Fibroblast of lung (primary cell): ENCODE measurements around the gene ADAM15. TPM values are rescaled to one million over a fixed set of nuclear protein-coding genes. Genes with fewer than 3 reads are reported as not detected.

Source experiments
- DNase-seq, 2 donors: peaks; one replicate each; pipeline versions ENCODE4 v3.0.0 to v3.0.0-alpha.2; 2010; ENCODE audit warnings: low read depth in 2 of 2
- H2AFZ ChIP-seq: 2 replicates; pipeline ENCODE4 v1.5.1; 2012; ENCODE audit warnings: low read length, control low read depth, inconsistent platforms
- H3K27ac ChIP-seq: 2 replicates; pipeline ENCODE4 v1.5.1; 2011; ENCODE audit warnings: low read length, control low read depth; ENCODE audit not compliant: insufficient read depth
- H3K27me3 ChIP-seq: 2 replicates; pipeline ENCODE4 v1.5.1; 2011; ENCODE audit warnings: mild to moderate bottlenecking, low read length; ENCODE audit not compliant: control insufficient read depth, insufficient read depth
- H3K36me3 ChIP-seq: 2 replicates; pipeline ENCODE4 v1.5.1; 2011; ENCODE audit warnings: low read length; ENCODE audit not compliant: control insufficient read depth, insufficient read depth
- H3K4me1 ChIP-seq: 2 replicates; pipeline ENCODE4 v1.5.1; 2011; ENCODE audit warnings: low read length; ENCODE audit not compliant: control insufficient read depth, insufficient read depth; ENCODE audit errors: extremely low read depth
- H3K4me2 ChIP-seq: 2 replicates; pipeline ENCODE4 v1.5.1; 2011; ENCODE audit warnings: low read length, control low read depth; ENCODE audit not compliant: insufficient read depth; ENCODE audit errors: extremely low read depth
- H3K4me3 ChIP-seq, 4 experiments: fragments of 200-600 bp in 1 of 4; sonication (generic) in 1 of 4; replicated peaks in 1 of 4; 2 replicates each; pipeline ENCODE4 v1.5.1; 2011 to 2016; ENCODE audit warnings: low read length in 4 of 4, low read depth in 3 of 4, mild to moderate bottlenecking in 3 of 4, control low read depth in 2 of 4, inconsistent platforms in 1 of 4, mixed read lengths in 1 of 4; ENCODE audit not compliant: insufficient read depth in 1 of 4; ENCODE audit errors: control extremely low read depth in 1 of 4
- H3K79me2 ChIP-seq: 2 replicates; pipeline ENCODE4 v1.5.1; 2012; ENCODE audit warnings: mild to moderate bottlenecking, low read length, inconsistent platforms; ENCODE audit not compliant: control insufficient read depth, insufficient read depth
- H3K9ac ChIP-seq: 2 replicates; pipeline ENCODE4 v1.5.1; 2011; ENCODE audit warnings: mild to moderate bottlenecking, low read length, control low read depth; ENCODE audit not compliant: insufficient read depth
- H3K9me3 ChIP-seq: 2 replicates; pipeline ENCODE4 v1.5.1; 2012; ENCODE audit warnings: low read depth, low read length; ENCODE audit not compliant: control insufficient read depth, insufficient read depth
- H4K20me1 ChIP-seq: 2 replicates; pipeline ENCODE4 v1.5.1; 2011; ENCODE audit warnings: low read length; ENCODE audit not compliant: control insufficient read depth, insufficient read depth; ENCODE audit errors: extremely low read depth
- EZH2 ChIP-seq: IDR thresholded peaks from 2 replicates; pipeline ENCODE4 v1.5.1; 2012; ENCODE audit warnings: low read length, control low read depth, mild to moderate bottlenecking; ENCODE audit errors: missing control alignments
- polyA plus RNA-seq, 2 donors: library from polyadenylated mRNA; depleted of rRNA in 1 of 2; stranded (reverse) in 1 of 2; unstranded in 1 of 2; fragments of >200 nt; gene quantifications; 2 replicates each; pipeline ENCODE4 v1.2.1, GENCODE V29; 2011 to 2012; ENCODE audit warnings: missing spikeins in 1 of 2
- total RNA-seq: library from RNA; depleted of rRNA; stranded (reverse); fragments of >200 nt; gene quantifications from 2 replicates; pipeline ENCODE4 v1.2.1, GENCODE V29; 2014
- TF ChIP-seq, protein P1 (sequence below), 2 donors: IDR thresholded peaks in 1 of 2; conservative IDR thresholded peaks in 1 of 2; 1 replicate in 1 of 2; 2 replicates in 1 of 2; pipeline ENCODE4 v1.5.1; 2011 to 2012; ENCODE audit warnings: low read length in 2 of 2, control low read depth in 1 of 2, inconsistent platforms in 1 of 2, low read depth in 1 of 2, mild to moderate bottlenecking in 1 of 2

Gene ADAM15
- total and polyA plus RNA-seq, 2 donors (not counting 1 experiment from before 2014, with no cell fraction given): 19.5 to 58.5 TPM

DNA sequence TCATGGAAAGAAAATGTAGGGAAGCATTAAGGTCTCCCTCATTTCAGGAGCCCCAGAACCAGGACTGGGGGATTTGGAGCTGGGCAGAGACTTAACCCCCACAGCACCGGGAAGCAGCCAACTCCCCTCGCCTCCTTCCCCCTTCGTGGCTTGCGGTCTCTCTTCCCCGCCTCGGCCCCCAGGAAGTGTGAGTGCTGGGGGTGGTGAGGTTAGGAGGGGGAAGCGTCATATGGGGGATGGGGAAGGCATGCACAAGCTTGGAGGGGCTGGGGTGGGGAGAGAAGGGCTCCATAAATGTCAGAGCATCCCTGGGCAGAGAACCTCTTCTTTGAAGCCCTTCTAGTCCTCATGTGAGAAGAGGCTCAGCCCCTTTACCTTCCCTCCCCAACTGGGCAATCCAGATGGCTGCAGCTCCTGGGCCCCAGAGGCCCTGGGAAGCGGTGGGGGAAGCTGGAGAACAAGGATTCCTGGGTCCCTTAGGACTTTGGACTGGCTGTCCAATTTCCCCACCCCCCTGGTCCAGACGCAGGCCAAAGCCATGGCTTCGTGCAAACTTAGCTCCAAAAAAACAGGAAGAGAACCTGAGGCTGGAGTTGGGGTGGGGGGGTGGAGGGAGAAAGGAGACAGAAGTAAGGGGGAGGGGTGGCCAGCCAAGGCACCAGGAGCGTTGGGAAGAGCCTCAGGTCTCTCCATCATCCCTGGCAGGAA lies 40.8 kb upstream of the ADAM15 start:
- H3K4me3 ChIP-seq: no peak overlapping the region
- H3K27me3 ChIP-seq: no peaks in the 10 kb centered on the region
- TF ChIP-seq, protein P1, sequence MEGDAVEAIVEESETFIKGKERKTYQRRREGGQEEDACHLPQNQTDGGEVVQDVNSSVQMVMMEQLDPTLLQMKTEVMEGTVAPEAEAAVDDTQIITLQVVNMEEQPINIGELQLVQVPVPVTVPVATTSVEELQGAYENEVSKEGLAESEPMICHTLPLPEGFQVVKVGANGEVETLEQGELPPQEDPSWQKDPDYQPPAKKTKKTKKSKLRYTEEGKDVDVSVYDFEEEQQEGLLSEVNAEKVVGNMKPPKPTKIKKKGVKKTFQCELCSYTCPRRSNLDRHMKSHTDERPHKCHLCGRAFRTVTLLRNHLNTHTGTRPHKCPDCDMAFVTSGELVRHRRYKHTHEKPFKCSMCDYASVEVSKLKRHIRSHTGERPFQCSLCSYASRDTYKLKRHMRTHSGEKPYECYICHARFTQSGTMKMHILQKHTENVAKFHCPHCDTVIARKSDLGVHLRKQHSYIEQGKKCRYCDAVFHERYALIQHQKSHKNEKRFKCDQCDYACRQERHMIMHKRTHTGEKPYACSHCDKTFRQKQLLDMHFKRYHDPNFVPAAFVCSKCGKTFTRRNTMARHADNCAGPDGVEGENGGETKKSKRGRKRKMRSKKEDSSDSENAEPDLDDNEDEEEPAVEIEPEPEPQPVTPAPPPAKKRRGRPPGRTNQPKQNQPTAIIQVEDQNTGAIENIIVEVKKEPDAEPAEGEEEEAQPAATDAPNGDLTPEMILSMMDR (conservative IDR thresholded peaks at IDR 0.05 in 1 of 2, IDR thresholded peaks at IDR 0.05 in 1 of 2; ENCODE audit: low read depth in 1 of 2, low read length in 2 of 2): no peak
- no peak for TF ChIP-seq EZH2
- peaks cover 2% of the 10 kb centered on the region for H3K79me2 ChIP-seq
- no peaks in the 10 kb centered on the region for H3K36me3 ChIP-seq
- no peak for DNase-seq
- H3K9ac ChIP-seq: no peak overlapping the region
- H3K9me3 ChIP-seq: no peaks in the 10 kb centered on the region
- no peak overlapping the region for H3K4me2 ChIP-seq
- H3K4me1 ChIP-seq: peaks cover 4% of the 10 kb centered on the region
- H2AFZ ChIP-seq: no peak overlapping the region
- no peak overlapping the region for H3K27ac ChIP-seq
- no peaks in the 10 kb centered on the region for H4K20me1 ChIP-seq

DNA sequence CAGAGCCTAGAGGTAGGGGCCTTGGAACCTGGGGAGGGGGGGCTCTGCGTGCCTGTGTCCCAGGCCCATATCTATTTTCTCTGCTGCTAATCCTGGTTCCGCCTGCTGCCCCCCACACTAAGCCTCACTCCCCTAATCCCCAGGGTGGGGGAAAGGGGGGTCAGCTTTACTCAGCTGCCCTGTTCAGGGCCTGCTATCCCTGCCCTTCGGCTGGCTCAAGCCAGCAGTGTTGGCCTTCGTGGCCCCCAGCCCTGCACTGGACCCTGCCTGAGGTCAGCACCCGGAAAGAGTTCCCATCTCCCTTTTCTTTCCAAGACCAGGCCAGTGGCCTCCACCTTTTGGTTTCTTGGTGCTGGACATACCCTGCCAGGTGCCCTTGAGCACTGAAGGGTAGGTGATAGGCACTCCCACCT lies 40.1 kb upstream of the ADAM15 start:
- no peak for TF ChIP-seq EZH2
- TF ChIP-seq, protein P1 (conservative IDR thresholded peaks at IDR 0.05 in 1 of 2, IDR thresholded peaks at IDR 0.05 in 1 of 2; ENCODE audit: low read depth in 1 of 2, low read length in 2 of 2): no peak
- Histone ChIP-seq H2AFZ (no peak overlapping the region), H3K4me1 (peaks cover 2% of the 10 kb centered on the region), H3K9me3 (no peaks in the 10 kb centered on the region), H3K9ac (no peak overlapping the region), H3K79me2 (peaks cover 2% of the 10 kb centered on the region), H3K36me3 (peaks cover 3% of the 10 kb centered on the region), H3K4me2 (no peak overlapping the region), H3K4me3 (no peak overlapping the region), H4K20me1 (no peaks in the 10 kb centered on the region), H3K27me3 (no peaks in the 10 kb centered on the region), H3K27ac (no peak overlapping the region)
- DNase-seq: no peak

DNA sequence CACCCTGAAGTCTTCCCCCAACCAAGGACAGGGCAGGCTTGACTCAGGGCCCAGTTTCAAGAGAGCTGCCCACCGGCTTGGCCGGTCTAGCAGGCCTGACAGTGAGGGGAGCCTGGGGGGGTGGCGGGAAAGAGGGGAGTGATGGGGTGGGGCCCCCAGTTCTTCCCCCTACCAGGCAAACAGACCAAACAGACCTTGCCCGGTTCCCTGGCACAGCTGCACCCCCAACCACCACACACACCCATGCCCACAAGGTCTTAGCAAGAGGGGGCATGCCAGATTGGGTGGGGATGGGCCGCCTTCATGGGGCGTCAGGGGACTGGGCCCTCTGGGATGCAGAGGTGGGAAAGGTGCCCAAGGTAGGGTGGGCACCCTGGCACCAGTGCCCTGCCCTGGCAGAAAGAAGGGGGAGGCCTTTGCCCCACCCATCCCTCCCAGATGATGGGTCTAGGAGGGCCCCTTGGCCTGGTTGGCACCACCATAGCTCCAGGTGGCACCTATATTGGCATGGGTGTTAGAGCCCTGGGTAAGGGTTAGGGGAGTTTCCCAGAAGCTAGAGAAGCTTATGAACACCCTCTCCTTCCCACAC lies 39.6 kb upstream of the ADAM15 start:
- Histone ChIP-seq H3K9ac (no peak overlapping the region), H3K79me2 (peaks cover 2% of the 10 kb centered on the region), H3K4me2 (no peak overlapping the region), H3K4me3 (no peak overlapping the region), H2AFZ (no peak overlapping the region), H3K27ac (no peak overlapping the region), H3K36me3 (peaks cover 6% of the 10 kb centered on the region), H3K4me1 (peaks cover 2% of the 10 kb centered on the region), H3K27me3 (no peaks in the 10 kb centered on the region), H4K20me1 (no peaks in the 10 kb centered on the region), H3K9me3 (no peaks in the 10 kb centered on the region)
- no peak for DNase-seq
- TF ChIP-seq, protein P1 (conservative IDR thresholded peaks at IDR 0.05 in 1 of 2, IDR thresholded peaks at IDR 0.05 in 1 of 2; ENCODE audit: low read depth in 1 of 2, low read length in 2 of 2): no peak
- no peak for TF ChIP-seq EZH2
